ENCODE measurements around the gene HS3ST5. TPM values are rescaled to one million over a fixed set of nuclear protein-coding genes. Genes with fewer than 3 reads are reported as not detected.

Gene HS3ST5
- total RNA-seq, 1 donor from 2014 or later: 1.5 TPM

DNA sequence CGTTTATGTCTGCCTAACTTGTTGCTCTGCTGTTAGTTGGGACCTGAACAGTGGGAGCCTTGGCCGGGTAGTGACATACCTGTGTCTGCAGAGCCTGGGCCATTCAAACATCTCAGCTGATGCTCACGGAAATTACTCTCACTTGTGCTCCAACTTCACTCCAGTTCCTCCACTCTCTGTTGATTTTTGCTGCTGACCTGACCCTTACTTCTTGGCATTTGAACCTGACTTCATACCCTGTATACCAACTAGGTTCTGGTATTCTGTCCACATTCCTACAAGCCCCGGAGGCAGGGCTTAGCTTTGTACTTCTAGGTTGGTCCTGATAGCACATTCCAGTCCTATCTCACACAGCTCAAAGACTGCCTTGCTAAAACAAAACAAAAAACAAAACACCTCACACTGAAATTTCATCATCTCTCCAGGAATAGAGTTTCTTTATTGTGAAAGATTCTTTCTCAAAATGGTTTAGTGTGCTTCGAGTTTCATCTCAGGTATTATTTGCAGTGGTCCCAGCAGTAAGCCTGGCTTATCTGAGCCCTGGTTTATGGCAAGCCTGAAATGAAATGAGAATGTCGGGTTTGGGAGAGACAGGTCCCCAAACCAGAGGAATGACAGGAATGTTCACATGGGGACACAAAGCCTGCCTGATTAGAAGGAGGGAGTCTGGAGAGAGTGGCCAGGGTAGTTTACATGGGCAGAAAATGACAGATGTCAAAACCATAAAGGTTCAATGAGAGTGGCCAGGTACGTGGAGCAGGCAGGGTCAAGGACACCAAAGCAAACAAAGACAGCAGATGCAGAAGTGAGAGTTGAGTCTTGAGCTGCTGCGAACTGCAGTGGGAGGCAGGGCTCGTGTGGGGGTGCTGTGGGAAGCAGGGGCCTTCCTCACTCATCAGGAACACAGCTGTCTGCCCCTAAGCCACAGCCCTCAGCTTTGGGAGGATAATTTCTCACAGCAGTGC is 197.7 kb downstream of the HS3ST5 start:
- H3K9me3 Mint-ChIP-seq (ENCODE audit: unreplicated experiment): no peaks in the 10 kb centered on the region
- H3K27me3 Mint-ChIP-seq (ENCODE audit: low read depth, unreplicated experiment): no peaks in the 10 kb centered on the region
- H4K20me1 ChIP-seq (ENCODE audit: insufficient read depth, low read length): no peaks in the 10 kb centered on the region
- no peak for DNase-seq (ENCODE audit: low read depth)
- no peaks in the 10 kb centered on the region for H3K4me1 ChIP-seq (ENCODE audit: insufficient read depth, low read length)
- peaks cover 2% of the 10 kb centered on the region for H3K9me3 ChIP-seq (ENCODE audit: insufficient read depth, low read depth, low read length)
- no peak for FAIRE-seq
- no peaks in the 10 kb centered on the region for H3K36me3 ChIP-seq (ENCODE audit: insufficient read depth, low read length)
- H3K27me3 ChIP-seq (ENCODE audit: insufficient read depth, low read length): peaks cover 2% of the 10 kb centered on the region
- no peak for TF ChIP-seq EZH2 (IDR thresholded peaks at IDR 0.05; ENCODE audit: insufficient read depth, low read length)
- no peak for TF ChIP-seq CTCF (IDR thresholded peaks at IDR 0.05; ENCODE audit: insufficient read depth, low read depth, low read length)
- H2AFZ ChIP-seq (ENCODE audit: low read depth, low read length): no peak overlapping the region
- H3K27ac Mint-ChIP-seq (ENCODE audit: unreplicated experiment): peak overlapping the region; percentile 48
- no peaks in the 10 kb centered on the region for H3K36me3 Mint-ChIP-seq (ENCODE audit: low read depth, unreplicated experiment)
- H3K4me3 ChIP-seq (ENCODE audit: insufficient read depth, low read depth, low read length): no peak overlapping the region
- H3K9ac ChIP-seq (ENCODE audit: low read length): no peak overlapping the region
- peaks cover 11% of the 10 kb centered on the region for H3K4me1 Mint-ChIP-seq (ENCODE audit: low read depth, unreplicated experiment)
- no peak overlapping the region for H3K27ac ChIP-seq (ENCODE audit: low read depth, low read length)
- H3K79me2 ChIP-seq (ENCODE audit: insufficient read depth, low read length): no peaks in the 10 kb centered on the region
- no peak overlapping the region for H3K4me2 ChIP-seq (ENCODE audit: low read length)
- no peak overlapping the region for H3K4me3 Mint-ChIP-seq (ENCODE audit: unreplicated experiment)

- no peak for FAIRE-seq
Observed at GRCh38 chr6:114142258-114142657, 200.6 kb downstream of the HS3ST5 start.

More at GRCh38 chr6:114142258-114142657, 200.6 kb downstream of the HS3ST5 start:
- H3K27ac Mint-ChIP-seq (ENCODE audit: unreplicated experiment): no peak overlapping the region
- H3K79me2 ChIP-seq (ENCODE audit: insufficient read depth, low read length): no peaks in the 10 kb centered on the region
- no peaks in the 10 kb centered on the region for H4K20me1 ChIP-seq (ENCODE audit: insufficient read depth, low read length)
- H3K36me3 ChIP-seq (ENCODE audit: insufficient read depth, low read length): no peaks in the 10 kb centered on the region
- H3K9me3 Mint-ChIP-seq (ENCODE audit: unreplicated experiment): no peaks in the 10 kb centered on the region
- H3K9me3 ChIP-seq (ENCODE audit: insufficient read depth, low read depth, low read length): peaks cover 1% of the 10 kb centered on the region
- H3K4me1 Mint-ChIP-seq (ENCODE audit: low read depth, unreplicated experiment): peaks cover 11% of the 10 kb centered on the region
- DNase-seq (ENCODE audit: low read depth): no peak
- no peaks in the 10 kb centered on the region for H3K4me1 ChIP-seq (ENCODE audit: insufficient read depth, low read length)
- no peaks in the 10 kb centered on the region for H3K27me3 Mint-ChIP-seq (ENCODE audit: low read depth, unreplicated experiment)
- no peak for TF ChIP-seq EZH2 (IDR thresholded peaks at IDR 0.05; ENCODE audit: insufficient read depth, low read length)
- TF ChIP-seq CTCF (IDR thresholded peaks at IDR 0.05; ENCODE audit: insufficient read depth, low read depth, low read length): no peak
- H3K4me3 ChIP-seq (ENCODE audit: insufficient read depth, low read depth, low read length): no peak overlapping the region
- no peak overlapping the region for H3K9ac ChIP-seq (ENCODE audit: low read length)
- H3K36me3 Mint-ChIP-seq (ENCODE audit: low read depth, unreplicated experiment): no peaks in the 10 kb centered on the region
- H2AFZ ChIP-seq (ENCODE audit: low read depth, low read length): no peak overlapping the region
- H3K27me3 ChIP-seq (ENCODE audit: insufficient read depth, low read length): peaks cover 2% of the 10 kb centered on the region
- no peak overlapping the region for H3K4me2 ChIP-seq (ENCODE audit: low read length)
- no peak overlapping the region for H3K4me3 Mint-ChIP-seq (ENCODE audit: unreplicated experiment)
- H3K27ac ChIP-seq (ENCODE audit: low read depth, low read length): no peak overlapping the region

Data from astrocyte (in vitro differentiated cells and primary cell).